HL-60/S4 (cell line): Measurements from ENCODE around the gene PPP1R18.

Experiments used
- in situ Hi-C: fragments of 300-500 bp; cut with MboI; formaldehyde crosslinking; loops from 2 replicates; pipeline ENCODE4 v1.14.3; 2022; ENCODE audit warnings: low sequenced_read_pairs

The PPP1R18 gene

DNA sequence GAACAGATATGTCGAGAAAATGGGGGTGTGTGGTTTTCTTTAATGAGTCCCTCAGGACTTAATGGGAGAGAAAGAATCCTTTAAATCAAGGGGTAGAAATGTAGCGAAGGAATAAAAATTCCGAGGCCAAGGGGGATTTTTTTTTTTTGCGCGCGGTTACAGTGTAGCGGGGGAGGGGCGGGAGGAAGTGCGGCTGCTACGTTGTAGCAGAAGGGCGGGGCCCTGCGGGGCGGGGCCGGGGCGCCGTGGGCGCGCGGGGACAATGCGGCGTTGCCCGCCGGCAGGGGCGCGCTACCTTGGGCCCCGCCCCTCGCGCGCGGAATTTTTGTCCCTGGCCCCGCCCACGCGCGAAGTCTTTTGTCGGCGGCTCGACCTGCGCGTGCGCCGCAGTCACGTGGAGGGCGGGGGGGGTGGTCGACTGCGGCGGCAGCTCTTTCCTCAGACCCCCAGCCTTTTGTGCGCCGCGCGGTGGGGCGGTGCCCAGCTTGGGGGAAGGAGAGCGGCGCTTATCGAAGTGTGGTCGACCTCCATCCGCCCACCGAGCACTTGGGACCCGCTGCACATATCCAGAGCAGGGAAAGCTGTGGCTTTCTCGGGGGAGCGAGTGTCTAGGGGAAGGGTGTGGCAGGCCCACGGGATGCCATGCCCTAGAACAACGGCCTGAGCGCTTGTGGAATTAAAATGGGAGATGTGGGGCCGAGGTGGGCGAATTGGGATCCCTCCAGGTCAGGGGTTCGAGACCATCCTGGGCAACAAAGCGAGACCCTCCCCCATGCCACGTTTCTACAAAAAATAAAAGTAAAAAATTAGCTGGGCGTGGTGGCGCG is 35.0 kb upstream of the PPP1R18 start:
- in situ Hi-C loops = loop anchor here (10.0 kb wide), 1 partner anchor 177 kb away; no protein-coding TSS in a partner anchor

- in situ Hi-C loops = loop anchor here (10.0 kb wide), 1 partner anchor 176 kb away; no protein-coding TSS in a partner anchor
Observed at GRCh38 chr6:30720738-30721197, 34.3 kb upstream of the PPP1R18 start.

GRCh38 chr6:30719791-30720737 is 33.6 kb upstream of the PPP1R18 start, which contains the start of gene TUBB:
Gene TUBB (plus strand): TSS chr6:30720352. CDS start chr6:30720507, 155 bp downstream.
- in situ Hi-C loops = loop anchor here (5.0 to 10.0 kb wide), 2 partner anchors 38 to 175 kb away; no protein-coding TSS in a partner anchor

DNA sequence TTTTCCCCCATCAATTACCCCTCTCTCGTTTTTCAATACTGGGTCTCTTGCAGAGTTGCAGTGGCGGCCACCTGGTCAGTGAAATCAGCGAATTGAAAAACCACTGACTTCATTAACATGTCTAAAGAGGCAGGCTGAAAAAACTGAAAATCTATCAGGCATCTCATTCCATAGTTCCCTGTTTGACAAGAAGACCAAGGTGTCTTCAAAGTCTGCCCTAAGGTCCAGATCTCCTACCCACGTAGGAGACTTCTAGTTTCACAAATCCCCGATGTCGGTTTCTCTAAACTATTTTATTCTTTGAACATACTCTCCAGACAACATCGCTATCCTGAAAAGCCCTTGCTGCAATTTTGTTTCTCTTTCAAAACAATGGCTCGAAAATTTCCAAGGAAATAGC is 32.9 kb upstream of the PPP1R18 start:
- in situ Hi-C loops = loop anchor here (5.0 kb wide), 1 partner anchor 37 kb away; no protein-coding TSS in a partner anchor

DNA sequence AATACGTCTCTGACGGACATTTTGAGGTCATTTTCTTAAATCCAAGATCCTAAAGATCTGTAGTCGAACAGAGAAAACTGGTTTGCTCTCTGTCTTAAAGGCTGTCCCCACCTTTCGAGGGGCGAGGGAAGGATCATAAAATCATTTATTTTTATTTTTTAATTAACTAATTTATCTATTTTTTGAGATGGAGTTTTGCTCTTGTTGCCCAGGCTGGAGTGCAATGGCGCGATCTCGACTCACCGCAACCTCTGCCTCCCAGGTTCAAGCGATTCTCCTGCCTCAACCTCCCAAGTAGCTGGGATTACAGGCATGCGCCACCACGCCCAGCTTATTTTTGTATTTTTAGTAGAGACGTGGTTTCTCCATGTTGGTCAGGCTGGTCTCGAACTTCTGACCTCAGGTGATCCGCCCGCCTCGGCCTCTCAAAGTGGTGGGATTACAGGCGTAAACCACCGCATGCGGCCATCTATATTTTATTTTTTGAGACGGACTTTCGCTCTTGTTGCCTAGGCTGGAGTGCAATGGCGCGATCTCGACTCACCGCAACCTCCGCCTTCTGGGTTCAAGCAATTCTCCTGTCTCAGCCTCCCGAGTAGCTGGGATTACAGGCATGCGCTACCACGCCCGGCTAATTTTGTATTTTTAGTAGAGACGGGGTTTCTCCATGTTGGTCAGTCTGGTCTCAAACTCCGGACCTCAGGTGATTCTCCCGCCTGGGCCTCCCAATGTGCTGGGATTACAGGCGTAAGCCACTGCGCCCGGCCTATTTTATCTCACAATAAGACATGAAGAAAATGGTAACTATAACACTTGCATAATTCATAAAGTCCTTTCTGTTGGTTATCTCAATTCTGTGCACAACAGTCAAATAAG is 31.6 kb upstream of the PPP1R18 start:
- in situ Hi-C loops = loop anchor here (5.0 kb wide), 1 partner anchor 36 kb away; no protein-coding TSS in a partner anchor

GRCh38 chr6:30717129-30717844 is 30.8 kb upstream of the PPP1R18 start, which contains the start of gene MDC1:
Gene MDC1 (minus strand): TSS chr6:30717281. CDS start chr6:30715175, 2,106 bp downstream.
- in situ Hi-C loops = loop anchor here (5.0 kb wide), 1 partner anchor 35 kb away; no protein-coding TSS in a partner anchor

GRCh38 chr6:30716879-30717128 is 30.4 kb upstream of the PPP1R18 start:
- in situ Hi-C loops = loop anchor here (5.0 kb wide), 1 partner anchor 35 kb away; no protein-coding TSS in a partner anchor

GRCh38 chr6:30714263-30714662 is 27.8 kb upstream of the PPP1R18 start:
- in situ Hi-C loops = no loop called here

DNA sequence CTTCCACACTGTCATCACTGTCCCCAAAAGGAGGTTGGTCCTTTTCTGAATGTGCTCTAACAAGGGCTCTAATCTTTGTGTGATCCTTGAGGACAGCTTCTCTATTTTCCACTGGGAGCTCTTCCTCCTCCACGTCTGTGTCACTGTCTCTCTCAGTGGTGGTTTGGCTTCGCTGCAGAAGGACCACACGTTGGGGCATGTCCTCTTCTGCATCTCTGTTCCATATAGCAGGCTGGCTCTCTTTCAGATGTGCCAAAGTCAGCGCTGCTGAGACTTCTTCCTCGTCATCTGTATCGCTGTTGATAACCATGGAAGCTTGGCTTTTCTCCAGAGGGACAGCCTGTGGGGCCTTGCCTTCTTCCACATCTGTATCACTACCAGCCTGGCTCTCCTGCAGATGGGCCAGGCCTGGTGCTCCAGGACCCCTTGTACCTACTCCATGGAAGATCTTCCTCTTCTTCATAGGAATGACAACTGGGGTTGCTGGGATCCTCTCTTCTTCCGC is 26.0 kb upstream of the PPP1R18 start:
- in situ Hi-C loops = no loop called here

DNA sequence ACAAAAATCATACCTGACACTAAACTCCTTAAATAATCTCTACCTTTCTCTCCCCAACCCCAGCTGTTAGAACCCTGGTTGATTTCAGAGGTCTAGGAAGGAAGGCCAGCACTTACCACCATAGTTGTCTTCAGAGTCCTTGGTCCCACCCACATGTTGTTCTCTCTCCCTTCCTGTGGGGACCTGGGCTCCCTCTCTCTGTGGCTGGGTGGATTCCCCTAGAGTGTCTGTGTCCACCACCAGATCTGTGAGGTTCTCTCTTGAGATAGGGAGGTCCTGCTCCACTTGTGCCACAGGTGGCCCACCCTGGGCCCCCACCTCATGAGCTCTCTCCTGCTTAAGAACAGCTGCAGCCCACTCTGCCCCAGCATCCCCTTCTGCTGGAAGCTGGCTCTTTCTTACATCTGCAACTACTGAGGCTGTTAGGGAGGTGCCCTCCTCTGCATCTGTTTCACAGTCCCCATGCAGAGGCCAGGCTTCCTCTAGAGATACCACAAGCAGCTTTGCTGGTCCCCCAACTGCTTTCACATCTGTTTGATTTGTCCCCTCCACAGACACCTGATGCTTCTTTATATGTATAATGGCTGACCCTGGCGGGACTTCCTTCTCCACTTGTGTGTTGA is 25.4 kb upstream of the PPP1R18 start:
- in situ Hi-C loops = no loop called here

DNA sequence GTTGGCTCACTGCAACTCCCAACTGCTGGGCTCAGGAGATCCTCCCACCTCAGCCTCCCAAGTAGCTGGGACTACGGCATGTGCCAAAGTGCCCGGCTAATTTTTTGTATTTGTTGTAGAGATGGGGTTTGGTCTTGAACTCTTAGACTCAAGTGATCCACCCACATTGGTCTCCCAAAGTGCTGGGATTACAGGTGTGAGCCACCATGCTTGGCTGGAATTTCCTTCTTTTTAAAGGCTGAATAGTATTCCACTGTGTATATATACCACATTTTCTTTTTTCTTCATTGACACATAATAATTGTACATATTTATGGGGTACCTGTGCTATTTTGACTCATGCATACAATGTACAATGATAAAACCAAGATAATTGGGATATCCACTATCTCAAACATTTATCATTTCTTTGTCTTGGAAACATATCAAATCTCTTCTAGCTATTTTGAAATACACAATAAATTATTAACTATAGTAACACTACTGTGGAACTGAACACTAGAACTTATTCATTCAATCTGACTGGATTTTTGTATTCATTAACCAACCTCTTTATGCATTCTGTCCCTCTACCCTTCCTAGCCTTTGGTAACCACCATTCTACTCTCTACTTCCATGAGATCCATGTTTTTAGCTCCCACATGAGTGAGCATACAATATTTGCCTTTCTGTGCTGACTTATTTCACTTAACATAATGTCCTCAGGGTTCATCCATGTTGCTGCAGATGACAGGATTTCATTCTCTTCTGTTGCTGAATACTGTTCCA is 22.8 kb upstream of the PPP1R18 start:
- in situ Hi-C loops = no loop called here

GRCh38 chr6:30707281-30707850 is 20.9 kb upstream of the PPP1R18 start:
- in situ Hi-C loops = no loop called here

- in situ Hi-C loops = no loop called here
Observed at GRCh38 chr6:30705620-30706019, 19.2 kb upstream of the PPP1R18 start.

DNA sequence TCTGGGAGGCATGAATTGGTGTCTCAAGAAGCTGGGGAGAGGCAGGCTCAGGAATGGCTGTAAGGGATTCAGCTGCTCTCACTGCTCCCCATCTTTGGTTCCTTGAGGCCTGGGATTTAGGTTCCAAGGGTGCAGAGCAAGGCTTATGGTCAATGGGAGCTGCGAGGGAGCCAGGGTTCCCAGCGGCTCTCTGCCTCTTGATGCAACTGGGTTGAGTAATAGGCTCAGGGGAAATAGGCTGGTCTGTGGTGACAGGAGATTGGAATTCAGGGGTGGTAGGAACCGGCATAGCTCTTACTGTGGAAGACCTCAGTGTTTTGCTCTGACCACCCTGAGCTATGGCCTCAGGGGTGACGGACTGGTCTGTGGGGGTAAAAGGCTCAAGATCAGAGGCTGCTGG is 17.4 kb upstream of the PPP1R18 start:
- in situ Hi-C loops = no loop called here

- in situ Hi-C loops = no loop called here
Observed at GRCh38 chr6:30703011-30703410, 16.6 kb upstream of the PPP1R18 start.

DNA sequence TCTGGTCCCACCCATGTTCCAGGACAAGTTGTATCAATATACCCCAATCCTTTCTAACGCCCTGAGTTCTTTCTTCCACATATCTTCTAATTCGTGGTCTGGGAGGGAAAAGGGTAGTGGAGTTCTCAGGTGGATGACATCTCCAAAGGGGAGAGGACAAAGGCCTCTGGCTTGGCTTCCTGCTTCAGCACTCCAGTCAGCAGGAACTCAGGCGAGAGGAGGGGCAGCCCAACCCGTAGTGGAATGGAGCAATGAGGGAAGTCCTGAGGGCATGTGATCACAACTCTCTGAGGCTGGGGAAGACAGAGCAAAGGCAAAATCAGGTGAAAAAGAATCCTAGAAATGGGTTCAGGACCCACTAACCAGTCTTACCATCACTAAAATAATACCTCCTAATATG is 13.9 kb upstream of the PPP1R18 start:
- in situ Hi-C loops = no loop called here

DNA sequence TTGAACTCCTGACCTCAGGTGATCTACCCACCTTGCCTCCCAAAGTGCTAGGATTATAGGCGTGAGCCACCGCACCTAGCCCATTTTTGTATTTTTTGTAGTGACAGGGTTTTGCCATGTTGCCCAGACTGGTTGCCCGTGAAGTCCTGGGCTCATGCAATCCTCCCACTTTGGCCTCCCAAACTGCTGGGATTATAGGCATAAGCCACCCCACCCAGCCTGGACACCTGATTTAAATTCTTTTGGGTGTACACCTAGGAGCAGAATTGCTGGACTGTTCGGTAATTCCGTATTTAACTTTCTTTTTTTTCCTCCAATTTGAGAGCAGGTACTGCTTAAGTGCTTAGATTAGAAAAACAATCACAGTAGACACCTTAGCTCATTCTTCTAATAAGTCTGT is 10.0 kb upstream of the PPP1R18 start:
- in situ Hi-C loops = no loop called here
